GM21528 (cell line): ENCODE results near the gene PCDHA1.

Source experiments
- ATAC-seq: cut with Tn5 transposase; IDR thresholded peaks from one replicate; pipeline ENCODE4 v1.9.1; 2021; ENCODE audit warnings: mild to moderate bottlenecking, moderate library complexity; ENCODE audit not compliant: unreplicated experiment, low FRiP score

Gene PCDHA1

DNA sequence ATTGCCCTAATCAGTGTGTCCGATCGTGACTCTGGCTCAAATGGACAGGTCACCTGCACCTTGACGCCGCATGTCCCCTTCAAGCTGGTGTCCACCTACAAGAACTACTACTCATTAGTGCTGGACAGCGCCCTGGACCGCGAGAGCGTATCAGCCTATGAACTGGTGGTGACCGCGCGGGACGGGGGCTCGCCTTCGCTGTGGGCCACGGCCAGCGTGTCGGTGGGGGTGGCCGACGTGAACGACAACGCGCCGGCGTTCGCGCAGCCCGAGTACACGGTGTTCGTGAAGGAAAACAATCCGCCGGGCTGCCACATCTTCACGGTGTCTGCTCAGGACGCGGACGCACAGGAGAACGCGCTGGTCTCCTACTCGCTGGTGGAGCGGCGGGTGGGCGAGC, 97.4 kb downstream of the PCDHA1 start:
- ATAC-seq, result no peak

DNA sequence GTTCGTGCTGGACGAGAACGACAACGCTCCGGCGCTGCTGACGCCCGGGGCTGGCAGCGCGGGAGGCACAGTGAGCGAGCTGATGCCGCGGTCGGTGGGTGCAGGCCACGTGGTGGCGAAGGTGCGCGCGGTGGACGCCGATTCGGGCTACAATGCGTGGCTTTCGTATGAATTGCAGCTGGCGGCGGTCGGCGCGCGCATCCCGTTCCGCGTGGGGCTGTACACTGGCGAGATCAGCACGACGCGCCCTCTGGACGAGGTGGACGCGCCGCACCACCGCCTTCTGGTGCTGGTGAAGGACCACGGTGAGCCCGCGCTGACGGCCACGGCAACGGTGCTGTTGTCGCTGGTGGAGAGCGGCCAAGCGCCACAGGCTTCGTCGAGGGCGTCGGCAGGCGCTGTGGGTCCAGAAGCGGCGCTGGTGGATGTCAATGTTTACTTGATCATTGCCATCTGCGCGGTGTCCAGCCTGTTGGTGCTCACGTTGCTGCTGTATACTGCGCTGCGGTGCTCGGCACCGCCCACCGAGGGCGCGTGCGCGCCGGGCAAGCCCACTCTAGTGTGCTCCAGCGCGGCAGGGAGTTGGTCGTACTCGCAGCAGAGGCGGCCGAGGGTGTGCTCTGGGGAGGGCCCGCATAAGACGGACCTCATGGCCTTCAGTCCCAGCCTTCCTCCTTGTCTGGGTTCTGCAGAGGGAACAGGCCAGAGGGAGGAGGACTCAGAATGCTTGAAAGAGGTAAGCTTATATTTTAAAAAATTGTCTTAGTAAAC, 98.2 kb downstream of the PCDHA1 start:
- ATAC-seq, result no peak

DNA sequence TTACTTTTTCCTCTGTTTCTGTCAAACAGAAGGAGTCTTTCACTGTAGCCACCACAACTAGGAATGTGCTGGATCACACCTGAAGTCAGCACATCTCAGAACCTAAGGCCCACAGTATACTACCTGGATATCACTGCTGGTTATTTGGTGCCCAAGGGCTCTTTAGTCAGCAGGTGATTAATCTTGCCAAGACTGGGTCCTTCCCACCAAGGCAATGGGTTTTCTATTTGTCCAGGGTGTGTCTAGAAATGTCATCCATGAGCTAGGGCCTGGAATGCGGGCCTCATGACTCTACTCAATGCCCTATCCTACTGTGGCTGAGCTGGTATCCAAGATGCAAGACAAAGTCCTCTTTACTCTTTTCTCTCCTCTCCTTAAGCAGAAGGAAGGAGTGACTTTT, 130.4 kb downstream of the PCDHA1 start:
- ATAC-seq, result no peak

DNA sequence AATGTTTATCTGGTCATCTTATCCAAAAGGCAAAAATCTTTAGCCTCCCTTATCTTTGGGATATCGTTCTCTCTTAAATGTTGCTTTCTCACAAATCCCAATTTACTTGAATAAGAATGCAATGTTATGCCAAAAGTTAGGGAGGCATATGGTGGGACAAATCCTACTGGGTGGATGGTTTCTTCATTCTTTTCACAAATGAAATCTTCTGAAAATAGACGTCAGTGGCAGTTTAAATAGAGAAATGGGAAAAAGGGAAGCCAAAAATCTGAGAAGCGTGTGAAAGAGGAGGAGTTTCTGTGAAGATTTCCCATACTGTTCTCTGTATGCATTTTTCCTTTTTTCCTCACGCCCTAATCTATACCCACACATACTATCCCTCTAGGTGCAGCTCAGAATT, 137.7 kb downstream of the PCDHA1 start:
- no peak for ATAC-seq

DNA sequence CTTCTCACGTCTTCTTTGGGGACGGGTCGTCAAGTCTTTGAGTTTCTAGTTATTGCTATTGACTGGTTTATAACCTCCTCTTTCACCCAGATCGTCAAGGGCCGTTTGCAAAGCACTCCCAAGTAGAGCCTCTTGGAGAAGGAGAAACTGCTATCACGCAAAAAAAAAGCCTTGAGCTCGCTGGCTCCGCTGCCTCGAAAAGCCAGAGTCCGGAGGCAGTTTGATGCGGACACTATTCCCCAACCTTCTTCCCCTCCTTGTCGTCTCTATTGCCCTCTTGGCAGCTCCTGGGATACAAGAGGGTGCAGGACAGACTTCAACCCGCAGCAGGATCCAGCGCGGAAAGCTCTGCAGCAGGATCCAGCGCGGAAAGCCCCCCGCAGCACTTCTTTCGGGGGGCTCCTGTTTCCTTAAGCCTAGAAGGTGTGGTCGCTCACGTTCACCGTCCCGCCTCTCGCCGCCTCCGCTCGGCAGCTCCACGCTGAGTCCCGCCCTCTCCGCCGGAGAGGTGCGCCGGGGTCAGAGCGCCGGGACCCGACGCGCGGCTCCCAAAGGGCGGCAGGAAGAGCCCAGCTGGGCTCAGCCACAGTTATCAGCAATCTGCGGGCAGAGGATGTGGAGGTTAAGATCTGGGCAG, 140.0 kb downstream of the PCDHA1 start, which contains the start of gene PCDHAC1:
PCDHAC1 (plus strand) TSS at position 494 of the 637 bp plus-strand sequence. CDS start 594 bp downstream, outside the sequence.
- no peak for ATAC-seq

DNA sequence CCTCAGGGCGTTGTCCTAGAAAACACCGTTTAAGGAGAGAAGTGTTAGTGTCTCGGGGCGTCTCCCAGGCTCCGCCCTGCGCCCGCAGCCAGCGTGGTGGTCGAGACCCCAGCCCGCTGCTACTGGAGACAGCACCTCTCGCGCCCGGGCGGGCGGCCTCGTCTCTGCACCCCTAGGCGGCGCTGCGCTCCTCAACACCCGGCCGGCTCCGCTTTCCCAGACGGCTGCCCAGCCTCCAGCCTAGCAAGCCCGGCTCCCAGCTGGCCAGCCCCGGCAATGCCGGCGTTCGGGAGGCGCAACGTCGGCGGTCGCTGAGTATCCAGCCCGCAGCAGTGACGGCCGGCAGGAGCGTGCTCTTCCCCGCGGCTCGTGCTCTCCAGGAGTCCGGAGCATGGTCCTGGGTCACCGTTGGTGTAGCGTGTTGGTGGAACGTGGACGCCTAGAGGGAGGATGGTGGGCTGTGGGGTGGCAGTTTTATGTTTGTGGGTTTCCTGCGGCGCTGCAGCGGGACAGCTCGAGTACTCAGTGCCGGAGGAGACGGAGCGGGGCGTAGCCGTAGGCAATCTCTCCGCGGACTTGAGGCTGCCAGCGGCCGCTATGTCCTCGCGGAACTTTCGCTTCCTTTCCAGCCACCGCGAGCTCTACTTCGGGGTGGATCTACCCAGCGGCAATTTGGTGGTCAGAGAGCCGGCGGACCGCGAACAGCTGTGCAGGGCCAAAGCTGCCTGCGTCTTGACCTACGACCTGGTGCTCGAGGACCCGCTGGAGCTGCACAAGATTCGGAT, 140.7 kb downstream of the PCDHA1 start:
- no peak for ATAC-seq

DNA sequence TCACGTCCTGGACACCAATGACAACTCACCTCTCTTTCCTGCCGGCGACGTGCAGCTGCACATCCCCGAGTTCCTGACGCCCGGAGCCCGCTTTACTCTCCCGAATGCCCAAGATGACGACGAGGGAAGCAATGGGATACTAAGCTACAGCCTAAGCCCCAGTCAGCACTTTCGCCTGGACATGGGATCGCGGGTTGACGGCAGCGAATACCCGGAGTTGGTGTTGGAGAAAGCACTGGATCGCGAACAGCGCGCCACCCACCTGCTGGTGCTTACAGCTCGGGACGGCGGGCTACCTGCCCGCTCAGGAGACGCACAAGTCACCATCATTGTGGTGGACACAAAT, 141.3 kb downstream of the PCDHA1 start:
- ATAC-seq, result no peak

DNA sequence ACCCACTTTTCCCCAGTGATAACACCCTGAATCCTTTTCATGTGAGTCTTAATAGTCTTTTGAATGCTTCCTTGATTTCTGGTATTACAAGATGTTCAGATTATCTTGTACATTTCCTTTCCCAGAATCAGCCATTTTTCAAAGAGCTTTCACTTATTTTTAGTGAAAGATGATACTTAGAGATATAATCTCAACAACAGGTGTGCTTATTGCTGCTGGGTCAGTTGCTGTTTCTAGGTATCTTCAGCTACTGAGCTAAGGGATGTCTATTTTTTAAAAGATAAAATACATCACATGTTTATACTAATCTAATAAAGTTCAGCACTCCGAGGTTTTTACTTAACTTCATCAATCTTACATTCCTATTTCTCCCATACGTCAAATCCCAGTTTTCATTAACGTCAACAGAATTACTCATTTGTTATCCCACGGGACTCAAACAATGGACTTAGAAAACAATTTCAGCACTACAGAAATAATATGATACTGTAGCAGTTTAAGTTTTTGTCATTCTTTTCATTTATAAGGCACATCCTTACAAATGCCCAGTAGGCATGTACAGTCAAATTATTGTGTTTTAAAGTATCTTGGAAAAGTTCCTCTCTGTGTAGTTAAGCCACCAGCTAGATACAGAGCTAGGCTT, 149.1 kb downstream of the PCDHA1 start:
- no peak for ATAC-seq

DNA sequence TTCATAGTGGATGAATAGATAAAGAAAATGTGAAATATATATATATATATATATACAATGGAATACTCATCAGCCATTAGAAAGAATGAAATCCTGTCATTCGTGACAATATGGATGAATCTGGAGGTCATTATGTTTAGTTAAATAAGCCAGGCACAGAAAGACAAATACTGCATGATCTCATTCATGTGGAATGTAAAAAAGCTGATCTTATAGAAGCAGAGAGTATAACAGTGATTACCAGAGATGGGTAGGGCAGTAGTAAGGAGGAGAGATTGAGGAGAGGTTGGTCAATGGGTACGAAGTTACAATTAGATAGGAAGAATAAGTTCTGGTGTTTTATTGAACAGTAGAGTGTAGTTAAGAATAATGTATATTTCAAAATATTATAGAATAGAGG, 160.6 kb downstream of the PCDHA1 start:
- ATAC-seq, result no peak

DNA sequence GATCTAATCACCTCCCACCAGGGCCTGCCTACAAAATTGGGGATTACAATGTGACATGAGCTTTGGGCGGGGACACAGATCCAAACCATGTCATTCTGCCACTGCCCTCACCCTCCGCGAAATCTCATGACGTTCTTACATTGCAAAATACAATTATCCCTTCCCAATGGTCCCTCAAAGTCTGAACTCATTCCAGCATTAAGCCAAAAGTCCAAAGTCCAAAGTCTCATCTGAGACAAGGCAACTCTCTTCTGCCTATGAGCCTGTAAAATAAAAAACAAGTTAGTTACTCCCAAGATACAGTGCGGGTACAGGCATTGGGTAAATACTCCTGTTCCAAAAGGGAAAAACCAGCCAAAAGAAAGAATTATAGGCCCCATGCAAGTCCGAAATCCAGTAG, 165.7 kb downstream of the PCDHA1 start:
- ATAC-seq, result no peak

DNA sequence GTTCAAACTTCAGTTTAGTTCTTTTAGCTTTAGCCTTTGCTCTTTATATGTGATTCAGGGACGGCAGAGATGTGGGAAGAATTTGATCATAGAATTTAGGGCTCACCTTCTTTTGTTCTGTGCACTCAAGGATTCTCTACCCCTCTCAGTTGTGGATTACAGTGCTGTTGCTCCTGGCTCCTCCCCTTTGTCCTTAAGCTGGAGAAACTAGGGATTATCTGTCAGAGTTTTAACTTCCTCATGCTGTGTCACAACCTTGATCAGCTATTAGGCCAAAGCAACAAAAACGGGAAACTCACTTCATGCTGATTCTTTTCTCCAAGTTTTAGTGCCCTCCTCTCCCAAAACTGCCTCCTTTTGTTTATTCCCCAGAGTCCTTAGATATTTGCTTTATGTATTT, 167.3 kb downstream of the PCDHA1 start:
- no peak for ATAC-seq

DNA sequence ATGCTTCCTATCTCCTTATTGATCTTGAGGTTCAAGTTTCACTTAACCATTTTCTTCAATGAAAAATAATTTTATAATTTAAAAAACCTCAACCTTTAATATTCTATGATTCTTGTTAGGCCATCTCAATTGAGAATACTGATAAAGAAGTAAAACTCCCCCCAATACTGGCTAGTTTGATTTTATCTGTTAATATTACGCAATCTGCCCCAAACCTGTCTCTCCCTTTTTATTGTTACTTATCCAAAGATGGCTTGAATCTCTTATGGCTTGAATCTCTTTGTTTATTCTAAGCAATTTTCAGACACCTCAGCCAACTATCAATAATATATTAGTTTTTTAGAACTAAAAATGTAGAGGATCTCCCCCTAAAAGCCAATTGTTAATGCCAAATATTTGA, 176.2 kb downstream of the PCDHA1 start:
- ATAC-seq, result no peak

DNA sequence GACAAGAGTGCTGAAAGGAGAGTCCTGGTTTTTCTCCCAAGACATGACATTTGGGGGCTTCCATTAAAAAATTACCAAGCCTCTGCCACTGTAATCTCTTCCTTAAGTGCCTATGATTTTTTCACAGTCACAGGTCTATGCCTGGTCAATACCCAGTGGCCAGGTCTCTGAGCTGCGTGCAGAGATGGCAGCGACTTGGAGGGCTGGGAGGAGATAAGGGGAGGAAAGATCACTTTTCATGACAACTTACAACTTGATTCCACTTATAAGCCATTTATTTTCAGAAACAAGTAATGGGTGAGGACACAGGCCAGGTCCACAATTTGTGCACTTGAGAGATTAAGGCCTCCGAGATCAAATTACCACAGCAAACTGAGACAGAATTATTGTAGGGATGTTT, 178.4 kb downstream of the PCDHA1 start:
- no peak for ATAC-seq

DNA sequence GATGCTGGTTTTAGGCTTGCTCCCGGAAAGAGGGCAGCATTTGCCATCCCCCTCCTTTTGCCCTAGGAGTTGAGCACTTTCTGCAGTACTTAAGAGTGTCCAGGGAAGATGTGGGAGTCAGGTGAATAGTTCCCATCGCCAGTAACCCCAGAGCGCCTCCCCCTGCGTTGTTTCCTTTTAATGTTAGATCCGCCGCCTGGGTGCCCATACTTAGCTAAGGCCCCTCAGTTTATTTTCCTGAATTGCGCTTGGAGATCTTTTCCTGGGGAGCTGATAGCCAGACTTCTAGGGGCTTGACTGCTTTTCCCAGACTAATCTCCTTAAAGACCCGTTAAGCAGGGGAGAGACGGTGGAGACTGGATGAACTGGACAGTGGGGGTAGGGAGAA, 180.0 kb downstream of the PCDHA1 start:
- ATAC-seq, result no peak

DNA sequence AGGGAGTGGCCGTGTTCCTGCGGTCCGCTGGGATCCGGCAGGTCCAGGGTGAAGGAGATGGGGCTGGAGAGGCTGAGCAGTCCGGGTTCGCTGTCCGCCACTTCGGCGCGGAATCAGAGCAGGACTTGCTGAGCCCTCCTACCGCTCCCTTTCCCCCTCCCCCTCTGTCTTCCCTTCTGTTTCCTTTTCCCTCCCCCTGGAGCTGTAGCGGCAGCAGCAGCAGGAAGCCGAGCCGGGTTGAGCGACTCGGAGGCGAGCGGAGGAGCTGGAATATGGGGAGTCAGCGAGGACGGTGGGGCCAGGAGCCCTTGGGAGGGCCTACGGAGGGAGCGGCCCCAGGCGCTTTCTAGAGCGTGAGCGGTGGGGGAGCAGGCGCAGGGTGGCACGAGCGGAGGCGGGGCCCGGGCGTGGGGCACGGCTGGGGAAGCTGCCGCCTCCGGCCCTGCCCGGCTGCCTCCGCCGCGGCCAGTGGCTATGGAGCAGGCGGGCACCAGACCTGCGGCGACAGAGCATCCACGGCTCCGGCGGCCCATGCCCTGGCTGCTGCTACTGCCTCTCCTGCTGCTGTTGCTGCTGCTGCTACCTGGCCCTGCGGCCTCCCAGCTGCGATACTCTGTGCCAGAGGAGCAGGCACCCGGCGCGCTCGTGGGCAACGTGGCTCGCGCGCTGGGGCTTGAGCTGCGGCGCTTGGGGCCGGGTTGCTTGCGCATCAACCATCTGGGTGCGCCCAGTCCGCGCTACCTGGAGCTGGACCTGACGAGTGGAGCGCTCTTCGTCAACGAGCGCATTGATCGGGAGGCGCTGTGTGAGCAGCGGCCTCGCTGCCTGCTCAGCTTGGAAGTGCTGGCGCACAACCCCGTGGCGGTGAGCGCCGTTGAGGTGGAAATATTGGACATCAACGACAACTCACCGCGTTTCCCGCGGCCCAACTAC, 180.6 kb downstream of the PCDHA1 start, which contains the start of gene PCDHAC2:
PCDHAC2 (plus strand) TSS at position 184 of the 933 bp plus-strand sequence; CDS start at position 475, 291 bp downstream.
- no peak for ATAC-seq

DNA sequence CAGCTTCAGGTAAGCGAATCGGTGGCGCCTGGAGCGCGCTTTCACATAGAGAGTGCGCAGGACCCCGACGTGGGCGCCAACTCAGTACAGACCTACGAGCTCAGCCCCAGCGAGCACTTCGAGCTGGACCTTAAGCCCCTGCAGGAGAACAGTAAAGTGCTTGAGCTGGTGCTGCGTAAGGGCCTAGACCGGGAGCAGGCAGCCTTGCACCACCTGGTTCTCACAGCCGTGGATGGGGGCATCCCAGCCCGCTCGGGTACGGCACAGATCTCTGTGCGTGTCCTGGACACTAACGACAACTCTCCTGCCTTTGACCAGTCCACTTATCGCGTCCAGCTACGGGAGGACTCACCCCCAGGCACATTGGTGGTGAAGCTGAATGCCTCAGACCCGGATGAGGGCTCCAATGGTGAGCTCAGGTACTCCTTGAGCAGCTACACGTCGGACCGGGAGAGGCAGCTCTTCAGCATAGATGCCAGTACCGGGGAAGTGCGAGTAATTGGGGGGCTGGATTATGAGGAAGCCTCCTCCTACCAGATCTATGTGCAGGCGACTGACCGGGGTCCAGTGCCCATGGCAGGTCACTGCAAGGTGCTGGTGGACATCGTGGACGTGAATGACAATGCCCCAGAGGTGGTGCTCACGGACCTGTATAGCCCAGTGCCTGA, 181.4 kb downstream of the PCDHA1 start:
- ATAC-seq, result no peak

DNA sequence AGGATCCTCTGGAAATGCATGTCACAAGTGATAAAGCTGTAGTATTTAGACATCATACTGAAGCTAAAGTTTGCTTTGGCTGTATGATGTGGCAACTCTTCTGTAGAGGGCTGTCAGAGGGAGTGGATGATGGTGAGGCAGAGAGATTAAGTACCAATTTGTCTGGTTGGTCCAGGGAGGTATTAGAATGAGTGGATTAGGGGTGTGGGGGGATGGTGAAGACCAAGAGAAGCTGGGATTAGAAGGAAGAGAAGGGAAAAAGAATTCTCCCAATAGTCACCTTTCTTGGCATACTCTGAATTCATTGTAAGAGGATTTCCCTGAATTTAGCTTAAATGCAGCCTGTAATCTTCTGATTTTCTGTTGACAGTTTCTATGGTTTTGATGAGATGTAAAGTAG, 183.9 kb downstream of the PCDHA1 start:
- no peak for ATAC-seq

DNA sequence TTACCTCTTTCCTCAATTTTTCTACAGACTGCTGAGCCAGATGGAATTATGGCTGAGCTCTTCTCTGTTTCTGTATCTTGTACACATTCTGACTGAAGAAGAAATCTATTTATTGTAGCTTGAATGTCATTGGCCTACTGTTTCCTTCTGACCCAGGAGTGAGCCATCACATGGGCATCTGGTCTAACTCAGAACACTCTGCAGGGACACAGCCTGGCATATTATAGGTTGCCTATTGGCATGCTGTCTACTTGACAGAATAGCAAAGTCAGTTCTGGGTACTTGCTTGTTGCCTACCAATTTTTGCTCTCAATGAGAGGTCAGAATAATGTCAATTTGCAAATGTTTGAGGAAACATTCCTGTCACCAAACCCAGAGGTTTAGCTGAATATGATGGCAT, 187.6 kb downstream of the PCDHA1 start:
- no peak for ATAC-seq

DNA sequence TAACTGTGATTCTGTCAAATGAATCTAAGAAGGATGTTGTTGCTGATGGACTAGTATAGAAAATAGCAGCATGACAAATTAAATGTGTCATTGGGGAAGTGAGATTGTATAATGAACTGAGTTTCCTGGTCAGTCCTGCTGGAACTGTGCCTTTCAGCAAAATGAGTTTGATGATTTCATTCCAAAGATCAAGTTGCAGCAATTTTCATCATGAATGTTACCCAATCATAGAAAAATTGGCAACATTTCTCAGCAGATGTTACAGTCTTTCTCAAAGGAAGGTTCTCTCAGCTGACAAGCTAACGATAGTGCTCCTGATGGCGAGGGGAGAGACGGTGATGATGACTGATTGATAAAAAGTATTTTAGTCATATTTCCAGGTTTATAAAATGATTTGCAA, 191.1 kb downstream of the PCDHA1 start:
- ATAC-seq, result no peak
